HEK293 (cell line): ENCODE results near the gene ITGB1.

Experiments
- CTCF ChIA-PET: fragments of 350-600 bp; formaldehyde crosslinking; extraction: SDS; loops from one replicate; lab custom pipeline; 2021; ENCODE audit warnings: antibody characterized with exemption; lab: Yijun Ruan, JAX
- POLR2A ChIA-PET: fragments of 300-600 bp; formaldehyde crosslinking; extraction: SDS; loops from one replicate; lab custom pipeline; 2020; ENCODE audit warnings: antibody characterized with exemption, inconsistent platforms; lab: Yijun Ruan, JAX
- H3K27ac ChIP-seq: fragments of 200-500 bp; sonication (Bioruptor generic); 2 replicates; pipeline ENCODE4 v1.5.1; 2014; ENCODE audit warnings: low read depth, low read length, control low read depth, inconsistent platforms; ENCODE audit errors: extremely low read depth
- H3K36me3 ChIP-seq, 2 experiments: fragments of 200-500 bp in 1 of 2; sonication (Bioruptor generic) in 1 of 2; 1 replicate in 1 of 2; 2 replicates in 1 of 2; pipeline ENCODE4 v1.5.1; 2014 to 2017; ENCODE audit warnings: inconsistent platforms in 2 of 2, low read length in 2 of 2; ENCODE audit not compliant: control insufficient read depth in 2 of 2, insufficient read depth in 1 of 2
- H3K4me1 ChIP-seq: fragments of 200-500 bp; sonication (Bioruptor generic); 2 replicates; pipeline ENCODE4 v1.5.1; 2014; ENCODE audit warnings: mild to moderate bottlenecking, low read length, inconsistent platforms; ENCODE audit not compliant: control insufficient read depth, insufficient read depth
- H3K4me3 ChIP-seq: 2 replicates; pipeline ENCODE4 v1.5.1; 2011; ENCODE audit warnings: low read depth, mild to moderate bottlenecking, control low read depth, low read length, moderate library complexity
- H3K9me3 ChIP-seq: fragments of 200-500 bp; sonication (Bioruptor generic); 2 replicates; pipeline ENCODE4 v1.5.1; 2014; ENCODE audit warnings: low read depth, low read length, inconsistent platforms; ENCODE audit not compliant: control insufficient read depth, insufficient read depth
- HOXD13 ChIP-seq: sonication (generic); formaldehyde crosslinking; IDR thresholded peaks from 2 replicates; pipeline ENCODE4 v1.8.0; 2022; ENCODE audit warnings: missing genetic modification reagents, borderline replicate concordance
- KLF7 ChIP-seq: fragments of 450-650 bp; formaldehyde crosslinking; IDR thresholded peaks from 2 replicates; pipeline ENCODE4 v1.5.1; 2016; ENCODE audit warnings: missing biosample characterization, missing genetic modification characterization, borderline replicate concordance
- SP3 ChIP-seq: fragments of 450-650 bp; formaldehyde crosslinking; IDR thresholded peaks from 2 replicates; pipeline ENCODE4 v1.5.1; 2016; ENCODE audit warnings: missing biosample characterization, missing genetic modification characterization
- WT1 ChIP-seq: fragments of 450-650 bp; formaldehyde crosslinking; IDR thresholded peaks from 2 replicates; pipeline ENCODE4 v1.5.1; 2016; ENCODE audit warnings: missing biosample characterization, missing genetic modification characterization
- ZBTB11 ChIP-seq: fragments of 450-650 bp; formaldehyde crosslinking; conservative IDR thresholded peaks from 2 replicates; pipeline ENCODE4 v1.5.1; 2016; ENCODE audit warnings: low read depth, missing biosample characterization, missing genetic modification characterization
- ZNF10 ChIP-seq: fragments of 450-650 bp; formaldehyde crosslinking; IDR thresholded peaks from 2 replicates; pipeline ENCODE4 v1.5.1; 2017; ENCODE audit warnings: missing biosample characterization, missing genetic modification characterization
- ZNF133 ChIP-seq: fragments of 450-650 bp; formaldehyde crosslinking; IDR thresholded peaks from 2 replicates; pipeline ENCODE4 v1.5.1; 2016; ENCODE audit warnings: missing biosample characterization, missing genetic modification characterization
- ZNF140 ChIP-seq: fragments of 450-650 bp; formaldehyde crosslinking; IDR thresholded peaks from 2 replicates; pipeline ENCODE4 v1.5.1; 2016; ENCODE audit warnings: missing biosample characterization, missing genetic modification characterization
- ZNF2 ChIP-seq: fragments of 450-650 bp; formaldehyde crosslinking; IDR thresholded peaks from 2 replicates; pipeline ENCODE4 v1.5.1; 2016; ENCODE audit warnings: missing biosample characterization, missing genetic modification characterization
- ZNF24 ChIP-seq: fragments of 450-650 bp; formaldehyde crosslinking; IDR thresholded peaks from 2 replicates; pipeline ENCODE4 v1.5.1; 2016; ENCODE audit warnings: missing biosample characterization, missing genetic modification characterization
- ZNF37A ChIP-seq: fragments of 450-650 bp; IDR thresholded peaks from 2 replicates; pipeline ENCODE4 v1.5.1; 2018; ENCODE audit warnings: missing biosample characterization, missing genetic modification characterization
- ZNF426 ChIP-seq: fragments of 450-650 bp; formaldehyde crosslinking; IDR thresholded peaks from 2 replicates; pipeline ENCODE4 v1.5.1; 2017; ENCODE audit warnings: missing biosample characterization, missing genetic modification characterization, mild to moderate bottlenecking, inconsistent platforms, moderate library complexity
- ZNF501 ChIP-seq: fragments of 450-650 bp; formaldehyde crosslinking; IDR thresholded peaks from 2 replicates; pipeline ENCODE4 v1.5.1; 2016; ENCODE audit warnings: missing biosample characterization, missing genetic modification characterization
- ZNF518A ChIP-seq: fragments of 450-650 bp; formaldehyde crosslinking; conservative IDR thresholded peaks from 2 replicates; pipeline ENCODE4 v1.5.1; 2016; ENCODE audit warnings: low read depth, missing biosample characterization, missing genetic modification characterization
- ZNF529 ChIP-seq: fragments of 450-650 bp; formaldehyde crosslinking; IDR thresholded peaks from 2 replicates; pipeline ENCODE4 v1.5.1; 2017; ENCODE audit warnings: missing genetic modification characterization, missing biosample characterization; ENCODE audit not compliant: insufficient replicate concordance
- ZNF558 ChIP-seq: fragments of 450-650 bp; formaldehyde crosslinking; IDR thresholded peaks from 2 replicates; pipeline ENCODE4 v1.5.1; 2016; ENCODE audit warnings: missing biosample characterization, missing genetic modification characterization
- ZNF610 ChIP-seq: fragments of 450-650 bp; formaldehyde crosslinking; IDR thresholded peaks from 2 replicates; pipeline ENCODE4 v1.5.1; 2016; ENCODE audit warnings: missing biosample characterization, missing genetic modification characterization, borderline replicate concordance
- ZNF621 ChIP-seq: fragments of 450-650 bp; formaldehyde crosslinking; IDR thresholded peaks from 2 replicates; pipeline ENCODE4 v1.5.1; 2017; ENCODE audit warnings: missing biosample characterization, missing genetic modification characterization
- ZNF843 ChIP-seq: fragments of 450-650 bp; formaldehyde crosslinking; IDR thresholded peaks from 2 replicates; pipeline ENCODE4 v1.5.1; 2016; ENCODE audit warnings: missing biosample characterization, missing genetic modification characterization

Gene ITGB1

GRCh38 chr10:32947586-32947985, 10.4 kb downstream of the ITGB1 start (continued):
- TF ChIP-seq ZBTB11 (tag by site-specific recombination) (no peak), WT1 (tag by site-specific recombination) (no peak), ZNF518A (tag by site-specific recombination) (no peak)

- Histone ChIP-seq H3K4me3 (no peak overlapping the region), H3K27ac (no peak overlapping the region), H3K36me3 (no peaks in the 10 kb centered on the region), H3K9me3 (no peaks in the 10 kb centered on the region), H3K4me1 (peaks cover 17% of the 10 kb centered on the region)
- TF ChIP-seq ZNF140 (tag by site-specific recombination) (no peak), ZNF558 (tag by site-specific recombination) (no peak), SP3 (tag by site-specific recombination) (no peak), ZNF610 (tag by site-specific recombination) (no peak), HOXD13 (CRISPR knock-in tag) (no peak), ZNF133 (tag by site-specific recombination) (no peak), ZNF37A (no peak), ZNF501 (no peak), ZNF529 (no peak), ZNF426 (no peak), ZNF10 (tag by site-specific recombination) (no peak), ZNF2 (no peak), ZNF24 (tag by site-specific recombination) (no peak), KLF7 (tag by site-specific recombination) (no peak), ZNF621 (tag by site-specific recombination) (no peak), ZNF843 (tag by site-specific recombination) (no peak)
- ChIA-PET CTCF (no interaction called here), POLR2A (no interaction called here)
These were observed 11.9 kb downstream of the ITGB1 start for GRCh38 chr10:32946108-32946507.
